NCI-H748 (cell line): ENCODE results near the gene SMARCD1.

ENCODE experiments used
- DNase-seq: peaks from one replicate; lab custom pipeline; 2025; ENCODE audit not compliant: unreplicated experiment; lab: John Stamatoyannopoulos, UW

The SMARCD1 gene

DNA sequence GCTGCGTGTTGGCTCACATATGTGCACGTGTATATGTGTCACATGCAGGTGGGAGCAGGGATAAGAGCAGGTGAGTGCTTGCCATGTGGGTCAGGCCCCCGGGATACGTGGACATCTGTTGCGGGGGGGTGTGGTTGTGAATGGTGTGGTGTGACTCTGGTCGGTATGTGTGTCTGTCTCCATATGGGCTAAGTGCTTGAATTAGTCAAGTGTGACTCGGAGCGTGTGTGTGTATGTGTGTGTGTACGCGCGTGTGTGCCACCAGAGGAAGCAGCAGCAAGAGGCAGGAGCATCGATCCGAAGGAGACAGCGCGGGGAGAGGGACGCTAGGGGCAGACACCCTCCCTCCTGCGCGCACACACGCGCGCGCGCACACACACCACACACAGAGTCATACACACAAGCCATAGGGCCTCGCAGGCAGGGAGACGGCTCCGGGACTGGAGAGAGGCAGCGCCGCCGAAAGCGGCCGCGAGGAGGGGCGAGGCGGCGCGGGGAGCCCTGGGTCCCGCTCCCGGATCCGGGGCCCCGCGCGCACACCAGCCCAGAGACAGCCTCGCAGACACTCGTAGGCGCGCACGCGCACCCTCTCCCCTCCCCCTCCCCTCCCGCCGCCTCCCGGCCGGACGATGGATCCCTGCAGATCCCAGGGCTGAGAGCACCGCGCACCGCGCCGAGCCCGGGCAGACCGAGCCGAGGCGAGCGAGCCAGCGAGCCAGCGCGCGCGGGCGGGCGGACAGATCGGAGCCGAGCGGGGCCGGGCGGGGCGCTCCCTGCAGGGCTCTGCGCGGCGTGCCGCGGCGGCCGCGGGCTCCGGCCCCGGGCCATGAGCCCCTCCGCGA is 27.9 kb upstream of the SMARCD1 start, which contains the start of gene ASIC1:
Gene ASIC1, plus strand, starts transcription at position 597 of the 842 bp plus-strand sequence. CDS start 1,171 bp downstream, outside the sequence.
- DNase-seq = peak; percentile 83

- DNase-seq = no peak
Observed at GRCh38 chr12:50057896-50058670, 27.1 kb upstream of the SMARCD1 start.

GRCh38 chr12:50058743-50059312 is 26.3 kb upstream of the SMARCD1 start:
- DNase-seq = no peak

GRCh38 chr12:50059440-50060119 is 25.6 kb upstream of the SMARCD1 start:
- DNase-seq = no peak

- DNase-seq = no peak
Observed at GRCh38 chr12:50060120-50060468, 25.0 kb upstream of the SMARCD1 start.

DNA sequence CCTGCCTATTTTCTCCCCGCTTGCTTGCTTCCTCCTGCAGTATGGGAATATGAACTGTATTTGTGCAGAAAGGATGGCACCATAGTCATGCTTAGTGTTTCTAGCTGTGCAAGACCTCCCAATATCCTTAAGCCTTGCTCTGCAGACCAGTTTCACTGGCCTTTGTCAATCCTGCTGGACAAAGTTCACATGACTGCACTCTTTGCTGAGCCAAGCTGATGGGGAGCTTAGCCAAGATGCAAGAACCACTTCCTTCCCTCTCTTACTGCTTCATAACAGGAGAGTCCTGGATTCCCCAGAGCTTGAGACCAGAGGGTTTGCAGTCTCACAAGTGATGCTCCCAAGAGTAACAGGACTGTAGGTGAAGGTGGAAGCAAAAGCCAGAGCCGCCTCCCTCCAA is 24.0 kb upstream of the SMARCD1 start:
- DNase-seq = no peak

DNA sequence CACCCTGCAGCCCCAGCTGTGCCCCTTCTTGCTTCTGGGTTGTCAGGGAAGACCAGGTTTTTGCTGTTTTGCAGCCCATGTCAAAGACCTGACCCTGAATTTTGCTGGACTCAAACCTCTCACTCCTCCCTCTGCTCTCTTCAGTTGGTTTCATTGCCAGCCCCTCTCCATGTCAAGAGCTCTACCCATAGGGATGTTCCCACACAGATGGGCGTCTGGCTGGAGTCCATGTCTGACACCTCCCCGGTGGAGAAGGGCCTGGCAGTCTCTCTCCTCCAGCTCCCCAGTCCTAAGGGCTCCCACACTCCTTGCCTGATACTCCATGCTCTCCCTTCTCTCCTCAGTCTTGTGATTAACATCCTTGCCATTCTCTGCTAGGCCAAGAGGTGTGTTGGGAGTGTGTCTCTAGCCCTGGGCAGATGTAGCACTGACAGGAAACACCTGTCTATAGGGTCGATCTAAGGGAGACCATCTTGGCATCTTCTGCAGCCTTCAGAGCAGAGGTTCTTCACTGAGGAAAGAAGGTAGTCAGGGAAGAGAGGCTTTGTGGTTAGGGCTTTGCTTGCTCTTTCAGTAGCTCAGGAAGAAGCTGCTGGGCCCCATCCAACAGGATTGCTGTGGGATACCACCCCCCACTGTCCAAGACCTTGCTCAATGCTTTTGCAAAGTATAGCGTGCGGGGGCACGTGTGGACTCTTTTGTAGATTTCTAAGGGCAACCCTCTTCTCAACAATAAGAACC is 23.0 kb upstream of the SMARCD1 start:
- DNase-seq = no peak

- DNase-seq = no peak
Observed at GRCh38 chr12:50062728-50063460, 22.2 kb upstream of the SMARCD1 start.

GRCh38 chr12:50065726-50066310 is 19.3 kb upstream of the SMARCD1 start:
- DNase-seq = no peak

GRCh38 chr12:50066402-50066801 is 18.7 kb upstream of the SMARCD1 start:
- no peak for DNase-seq

DNA sequence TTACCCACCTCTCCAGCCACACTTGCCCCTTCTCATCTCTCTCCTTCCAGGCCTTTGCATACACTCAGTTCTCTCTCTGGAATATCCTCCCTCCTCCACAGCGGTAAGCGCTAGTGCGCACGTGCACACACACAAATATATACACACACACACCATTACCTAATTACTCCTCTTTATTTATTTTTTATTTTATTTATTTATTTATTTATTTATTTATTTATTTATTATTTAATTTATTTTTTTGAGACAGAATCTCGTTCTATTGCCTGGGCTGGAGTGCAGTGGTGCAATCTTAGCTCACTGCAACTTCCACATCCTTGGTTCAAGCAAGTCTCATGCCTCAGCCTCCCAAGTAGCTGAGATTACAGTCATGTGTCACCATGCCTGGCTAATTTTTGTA is 16.1 kb upstream of the SMARCD1 start:
- DNase-seq = no peak

DNA sequence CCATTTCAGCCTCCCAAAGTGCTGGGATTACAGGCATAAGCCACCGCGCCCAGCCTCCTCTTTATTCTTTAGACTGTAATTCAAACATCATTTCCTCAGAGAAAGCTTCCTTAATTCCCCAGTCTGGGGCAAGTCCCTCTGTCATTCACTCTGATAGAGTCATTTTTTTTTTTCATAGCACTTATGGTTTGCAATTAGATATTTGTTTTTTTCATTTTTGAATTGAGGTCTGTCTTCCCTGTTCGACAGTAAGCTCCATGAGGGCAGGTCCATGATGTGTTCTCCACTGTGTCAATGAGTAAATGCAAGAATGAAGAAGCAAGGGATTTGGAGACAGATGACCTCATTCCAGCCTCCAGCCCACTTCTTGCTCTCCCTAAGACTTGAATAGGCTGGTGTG is 15.6 kb upstream of the SMARCD1 start:
- no peak for DNase-seq

DNA sequence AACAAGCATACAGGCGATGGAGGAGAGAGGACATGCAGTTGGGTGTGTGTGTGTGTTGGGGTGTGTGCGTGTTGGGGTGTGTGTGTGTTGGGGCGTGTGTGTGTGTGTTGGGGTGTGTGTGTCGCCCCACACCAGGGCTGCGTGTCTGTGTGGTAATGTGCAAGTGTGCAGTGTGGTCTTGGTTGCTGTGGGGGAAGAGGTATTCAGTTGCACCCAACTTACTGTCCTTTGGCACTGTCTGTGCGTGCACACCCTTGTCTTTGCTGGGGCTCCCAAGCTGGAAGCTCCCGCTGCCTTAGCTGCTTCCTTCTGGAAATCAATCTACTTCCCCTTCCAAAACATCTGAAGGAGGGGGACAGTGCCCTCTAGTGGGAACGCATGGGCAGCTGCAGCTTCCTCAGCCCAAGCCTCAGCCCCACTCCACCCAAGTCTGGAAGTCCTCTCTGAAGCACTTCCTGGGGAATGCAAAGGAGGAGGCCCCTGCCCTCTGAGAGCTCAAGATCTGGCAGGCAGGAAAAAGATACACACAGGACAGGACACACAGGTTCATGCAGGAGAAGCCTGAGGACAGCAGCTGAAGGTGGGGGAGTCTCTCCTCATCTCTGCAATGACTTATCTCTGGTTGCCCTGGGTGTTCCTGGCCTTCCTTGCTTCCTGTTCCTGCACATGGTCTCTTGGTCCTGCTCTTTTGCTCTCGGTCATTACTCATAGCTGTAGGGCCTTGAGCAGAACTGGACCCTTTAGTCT is 14.7 kb upstream of the SMARCD1 start:
- peak; percentile 69 for DNase-seq

DNA sequence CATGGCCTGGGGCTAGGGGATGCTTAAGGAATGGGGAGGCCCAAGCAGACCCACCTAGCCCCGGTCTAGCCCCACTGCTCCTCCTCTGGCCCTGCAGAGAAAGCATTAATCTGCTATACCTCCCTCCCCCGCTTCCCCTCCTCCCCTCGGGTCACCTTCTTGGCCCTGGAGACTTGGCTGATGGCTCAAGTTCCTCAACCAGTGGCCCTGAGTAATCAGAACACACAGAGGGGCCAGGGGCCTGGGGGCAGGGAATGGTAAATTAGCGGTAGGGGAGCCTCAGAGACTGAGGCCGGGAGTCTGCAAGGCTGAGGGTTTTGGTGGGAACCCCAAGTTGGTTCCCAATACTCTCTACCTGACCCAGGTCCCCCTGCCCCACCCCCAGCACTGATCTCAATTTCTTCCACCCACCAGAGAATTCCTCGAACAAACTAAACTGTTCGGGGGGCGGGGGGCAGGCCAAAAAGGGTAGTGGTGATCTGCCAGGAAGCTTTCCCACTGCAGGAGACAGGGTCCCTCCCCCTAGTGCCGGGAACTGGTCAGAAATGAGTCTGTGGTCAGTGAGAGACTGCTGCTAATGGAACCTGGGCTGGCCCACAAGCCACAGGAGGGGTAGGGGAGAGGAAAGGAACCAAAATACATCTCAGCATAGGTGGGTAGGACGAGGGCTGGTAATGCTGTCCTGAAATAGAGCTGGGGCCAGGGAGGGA is 12.8 kb upstream of the SMARCD1 start:
- no peak for DNase-seq

- DNase-seq = no peak
Observed at GRCh38 chr12:50073206-50073605, 11.9 kb upstream of the SMARCD1 start.

DNA sequence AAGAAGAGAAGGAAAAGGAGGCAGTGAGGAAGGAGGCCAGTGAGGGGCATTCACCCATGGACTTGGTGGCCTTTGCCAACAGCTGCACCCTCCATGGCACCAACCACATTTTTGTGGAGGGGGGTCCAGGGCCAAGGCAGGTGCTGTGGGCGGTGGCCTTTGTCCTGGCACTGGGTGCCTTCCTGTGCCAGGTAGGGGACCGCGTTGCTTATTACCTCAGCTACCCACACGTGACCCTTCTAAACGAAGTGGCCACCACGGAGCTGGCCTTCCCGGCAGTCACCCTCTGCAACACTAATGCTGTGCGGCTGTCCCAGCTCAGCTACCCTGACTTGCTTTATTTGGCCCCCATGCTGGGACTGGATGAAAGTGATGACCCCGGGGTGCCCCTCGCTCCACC is 11.4 kb upstream of the SMARCD1 start:
- no peak for DNase-seq

DNA sequence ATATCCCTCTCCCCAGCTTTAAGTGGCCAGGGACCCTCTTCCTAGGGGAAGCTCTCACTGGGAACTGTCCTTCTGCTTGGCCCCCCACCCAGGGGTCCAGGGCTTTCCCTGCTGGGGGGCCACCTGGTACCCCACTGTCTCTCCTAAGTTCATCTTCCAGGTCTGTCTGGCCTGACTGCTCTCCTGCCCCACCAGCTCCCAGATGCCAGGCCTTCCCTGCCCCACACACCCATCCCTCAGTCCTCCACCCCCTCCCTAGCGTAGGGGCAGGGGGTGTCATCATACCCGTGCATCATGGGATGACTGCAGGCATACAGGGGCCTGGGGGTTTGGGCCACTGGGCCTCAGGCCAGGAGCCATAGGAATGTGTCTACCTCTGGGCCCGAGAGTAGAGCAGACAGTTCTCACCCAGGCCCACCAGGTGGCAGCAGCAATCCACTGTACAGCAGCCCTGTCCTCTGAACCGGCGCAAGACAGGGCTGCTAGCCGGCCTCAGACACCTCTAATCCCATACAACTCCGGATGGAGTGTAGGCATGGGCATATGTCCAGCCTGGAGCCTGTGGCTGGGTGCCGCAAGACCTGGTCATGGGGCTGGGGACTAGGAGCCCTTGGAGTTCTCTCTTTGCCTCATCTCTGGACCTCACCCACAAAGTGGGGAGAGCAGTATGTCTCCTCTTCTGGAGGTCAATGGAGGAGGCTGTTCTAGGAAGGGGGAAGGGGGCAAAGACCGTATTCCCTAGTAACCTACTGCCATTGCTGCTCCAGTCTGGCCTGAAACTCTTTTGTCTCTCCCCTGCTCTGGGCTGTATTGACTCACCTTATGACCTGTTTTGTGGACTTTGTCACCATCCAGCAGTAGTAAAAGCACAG is 10.0 kb upstream of the SMARCD1 start:
- DNase-seq = peak; percentile 69
